Limb (tissue), 2 donors: ENCODE measurements around the gene MUC5B.

Source experiments
- DNase-seq, 2 donors: peaks; one replicate each; pipeline ENCODE4 v3.0.0-alpha.2; 2016; ENCODE audit errors: extremely low spot score in 2 of 2

MUC5B gene

DNA sequence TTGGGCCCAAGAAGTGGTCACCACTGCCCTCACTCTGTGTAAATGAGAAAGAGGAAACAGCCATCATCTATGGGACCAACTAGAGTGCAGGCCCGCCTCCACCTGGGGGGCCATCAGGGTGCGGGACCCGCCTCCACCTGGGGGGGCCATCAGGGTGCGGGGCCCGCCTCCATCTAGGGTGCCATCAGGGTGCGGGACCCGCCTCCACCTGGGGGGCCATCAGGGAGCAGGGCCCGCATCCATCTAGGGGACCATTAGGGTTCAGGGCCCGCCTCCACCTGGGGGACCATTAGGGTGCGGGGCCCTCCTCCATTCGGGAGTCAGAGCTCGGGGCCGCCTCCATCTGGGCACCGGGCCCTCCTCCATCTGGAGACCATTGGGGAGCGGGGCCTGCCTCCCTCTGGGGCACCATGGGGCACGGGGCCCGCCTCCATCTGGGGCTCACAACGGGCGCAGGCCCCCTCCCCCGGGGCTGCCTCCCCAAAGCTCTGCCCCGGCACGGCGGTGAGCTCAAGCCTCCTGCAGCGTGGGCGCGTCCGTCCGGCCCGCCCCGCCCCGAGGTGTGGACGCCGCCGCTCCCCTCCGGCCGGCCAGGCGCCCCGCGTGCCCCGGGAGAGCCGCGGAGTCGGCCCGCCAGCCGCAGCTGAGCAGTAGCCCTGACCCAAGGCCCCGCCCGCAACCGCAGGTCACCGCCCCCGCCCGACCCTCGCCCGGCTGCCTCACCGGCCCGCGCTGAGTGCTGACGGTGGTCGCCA is 86.1 kb downstream of the MUC5B start:
- DNase-seq, result no peak

DNA sequence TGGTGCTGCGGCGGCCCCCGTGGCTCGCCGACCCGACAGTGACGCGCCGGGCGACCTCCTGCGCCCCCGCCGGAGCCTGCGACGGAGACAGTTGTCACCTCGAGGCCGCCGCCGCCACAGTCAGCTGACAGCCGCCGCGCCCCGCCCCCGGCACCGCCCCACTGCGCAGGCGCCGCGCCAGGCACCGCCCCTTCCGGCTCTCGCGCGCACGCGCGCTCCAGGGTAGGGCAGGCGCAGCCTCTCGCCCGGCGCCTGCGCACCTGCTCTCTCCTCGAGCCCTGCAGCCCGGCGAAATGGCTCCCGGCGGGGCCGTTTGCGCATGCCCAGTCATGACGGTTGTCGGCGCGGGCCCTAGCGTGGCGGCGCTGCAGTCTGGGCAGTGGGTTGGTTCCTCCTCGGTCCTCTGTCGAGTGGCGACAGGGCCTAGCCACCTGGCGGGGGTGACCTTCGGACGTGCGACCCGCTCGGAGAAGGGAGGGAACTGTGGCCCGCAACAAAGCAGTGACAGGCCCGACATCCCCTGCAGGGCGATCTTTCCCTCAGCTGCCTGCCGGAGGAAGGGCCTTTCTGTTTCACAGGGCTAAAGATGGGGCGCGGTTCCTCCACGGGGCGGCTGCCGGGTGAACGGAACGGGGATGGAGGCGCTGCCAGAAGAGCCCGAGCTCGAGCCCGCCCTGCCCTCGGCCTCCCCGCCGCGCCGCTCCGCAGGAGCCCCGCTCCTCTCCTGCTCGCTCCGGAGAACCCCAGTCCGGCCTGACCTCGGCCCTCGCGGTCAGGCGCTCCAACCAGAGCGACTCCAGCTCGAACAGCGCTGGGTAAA is 86.8 kb downstream of the MUC5B start, which contains the start of gene TOLLIP:
TOLLIP (minus strand) TSS at position 135 of the 820 bp plus-strand sequence; CDS start at position 1, 134 bp downstream.
- peak; percentile 97 to 99 for DNase-seq

DNA sequence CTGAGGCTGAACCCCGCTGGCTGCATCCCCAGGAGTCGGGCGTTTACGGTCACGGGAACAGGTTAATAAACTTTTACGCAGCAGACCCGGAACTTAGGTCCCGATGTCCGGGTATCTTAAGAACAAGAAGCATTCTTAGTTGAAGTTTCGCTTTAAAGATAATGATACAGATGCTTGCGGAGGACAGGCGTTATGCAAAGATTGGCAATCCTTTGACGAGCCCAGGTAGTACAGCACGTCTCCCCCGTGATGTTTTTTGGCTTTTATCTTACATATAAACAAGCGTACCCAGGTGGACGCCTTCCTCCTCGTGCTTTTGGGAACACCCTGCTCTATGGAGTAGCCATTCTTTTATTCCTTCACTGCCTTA is 87.4 kb downstream of the MUC5B start:
- DNase-seq, result no peak

DNA sequence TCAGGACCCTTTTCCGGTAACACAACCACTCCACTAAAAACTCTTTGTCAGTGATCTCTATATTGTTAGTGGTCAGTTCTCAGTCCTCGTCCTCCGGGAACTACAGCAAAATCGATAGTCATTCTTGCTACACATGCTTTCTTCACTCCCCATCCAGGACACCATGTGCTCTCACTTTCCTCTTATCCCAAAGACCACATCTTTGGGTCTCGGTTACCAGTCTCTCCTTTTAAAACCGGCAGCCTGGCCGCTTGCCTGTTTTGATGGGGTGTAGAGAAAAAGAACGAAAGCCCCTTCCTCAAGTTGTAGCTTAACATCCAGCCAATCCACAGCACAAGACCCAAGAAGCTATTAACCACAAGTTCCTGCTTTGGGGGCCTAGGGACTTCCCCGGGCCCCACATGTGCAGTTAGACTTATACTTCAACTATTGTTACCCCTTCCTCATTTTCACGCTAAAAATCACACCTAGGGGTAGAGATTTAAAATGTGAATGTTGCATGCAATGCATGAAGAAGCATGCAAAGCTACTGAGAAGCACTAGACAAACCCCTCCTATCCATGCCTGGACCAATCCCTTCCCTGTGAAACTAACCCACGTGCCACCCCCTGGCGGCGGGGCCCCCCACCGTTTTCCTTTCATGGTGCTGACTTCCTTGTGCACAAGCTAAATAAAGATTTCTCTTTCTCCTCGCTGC is 88.1 kb downstream of the MUC5B start:
- no peak for DNase-seq
